KBM-7 (cell line): ENCODE results near the gene MOXD1.
A peak's percentile ranks its signal among the peaks of the same experiment; 100 is the strongest.
"Not testable (repeated sequence)": the region's sequence is repeated elsewhere in the genome, so short reads cannot be mapped to it uniquely, and the experiment has no call there.

Experiments
- DNase-seq: peaks from one replicate; pipeline ENCODE4 v3.0.0-alpha.2; 2015
- in situ Hi-C: fragments of 300-500 bp; cut with MboI; formaldehyde crosslinking; loops from 2 replicates; pipeline ENCODE4 v1.14.3; 2020; ENCODE audit warnings: low sequenced_read_pairs, low pct_unique_long_range_greater_than_20kb, mixed read lengths

MOXD1 gene

DNA sequence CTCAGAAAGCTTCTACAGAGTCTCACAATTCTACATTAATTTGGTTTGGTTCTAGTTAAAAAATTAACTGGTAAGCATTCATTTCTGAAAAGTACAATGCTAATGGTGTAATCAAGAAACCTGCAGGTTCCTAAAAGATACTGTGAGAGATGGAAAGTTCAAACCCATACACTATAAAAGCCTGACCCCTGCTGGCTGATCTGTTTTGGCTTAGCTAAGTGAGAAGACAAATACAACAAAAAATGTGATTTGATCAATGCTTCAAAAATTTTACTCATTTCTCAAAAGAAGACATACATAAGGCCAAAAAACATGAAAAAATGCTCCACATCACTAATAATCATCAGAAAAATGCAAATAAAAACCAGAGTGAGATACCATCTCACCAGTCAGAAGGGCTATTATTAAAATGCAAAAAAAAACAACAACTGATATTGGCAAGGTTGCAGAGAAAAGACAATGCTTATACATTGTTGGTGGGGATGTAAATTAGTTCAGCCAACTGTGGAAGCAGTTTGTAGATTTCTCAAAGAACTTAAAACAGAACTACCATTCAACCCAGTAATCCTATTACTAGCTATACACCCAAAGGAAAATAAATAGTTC is 102.8 kb downstream of the MOXD1 start:
- in situ Hi-C loops: loop anchor here (25.0 kb wide), 1 partner anchor 189 kb away; no protein-coding TSS in a partner anchor
- DNase-seq: peak; percentile 52

DNA sequence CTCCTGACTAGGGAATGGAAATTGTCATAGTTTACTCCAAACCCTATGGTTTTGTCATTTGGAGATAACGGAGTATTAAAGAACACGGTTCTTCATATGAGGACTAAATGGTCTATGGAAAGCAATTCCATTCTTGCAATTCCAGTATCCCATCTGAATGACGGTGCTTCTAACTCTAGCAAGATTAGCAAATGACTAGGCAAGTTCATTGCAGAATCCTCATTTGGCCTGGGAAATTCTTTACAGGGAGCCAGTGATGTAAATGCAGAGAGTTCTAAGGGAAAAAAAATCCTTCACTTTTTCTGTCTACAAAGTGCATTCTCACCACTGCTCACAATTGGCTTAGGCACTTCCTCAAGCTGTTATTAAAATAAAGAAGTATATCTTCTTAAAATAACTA is 111.5 kb downstream of the MOXD1 start:
- in situ Hi-C loops: loop anchor here (25.0 kb wide), 1 partner anchor 198 kb away; no protein-coding TSS in a partner anchor
- DNase-seq: no peak

DNA sequence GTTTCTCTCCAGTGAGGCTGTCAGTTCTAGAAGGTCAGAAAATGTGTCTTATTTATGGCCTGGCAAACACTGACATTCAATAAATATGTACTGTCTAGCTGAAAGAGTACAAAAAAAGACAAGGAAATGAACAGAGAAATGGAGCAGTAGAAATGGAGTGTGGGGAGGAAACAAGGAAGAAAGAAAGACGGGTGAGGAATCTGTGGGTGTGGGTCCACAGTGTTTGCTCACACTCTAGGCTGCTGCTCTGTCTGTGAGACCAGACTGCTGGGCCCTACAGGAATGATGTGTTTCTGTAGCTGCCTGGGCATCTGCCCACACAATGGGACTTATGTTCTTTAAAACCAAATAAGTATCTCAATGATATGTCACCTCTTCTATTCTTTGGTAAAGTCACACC is 114.2 kb downstream of the MOXD1 start:
- DNase-seq: no peak
- in situ Hi-C loops: loop anchor here (25.0 kb wide), 1 partner anchor 200 kb away; no protein-coding TSS in a partner anchor

DNA sequence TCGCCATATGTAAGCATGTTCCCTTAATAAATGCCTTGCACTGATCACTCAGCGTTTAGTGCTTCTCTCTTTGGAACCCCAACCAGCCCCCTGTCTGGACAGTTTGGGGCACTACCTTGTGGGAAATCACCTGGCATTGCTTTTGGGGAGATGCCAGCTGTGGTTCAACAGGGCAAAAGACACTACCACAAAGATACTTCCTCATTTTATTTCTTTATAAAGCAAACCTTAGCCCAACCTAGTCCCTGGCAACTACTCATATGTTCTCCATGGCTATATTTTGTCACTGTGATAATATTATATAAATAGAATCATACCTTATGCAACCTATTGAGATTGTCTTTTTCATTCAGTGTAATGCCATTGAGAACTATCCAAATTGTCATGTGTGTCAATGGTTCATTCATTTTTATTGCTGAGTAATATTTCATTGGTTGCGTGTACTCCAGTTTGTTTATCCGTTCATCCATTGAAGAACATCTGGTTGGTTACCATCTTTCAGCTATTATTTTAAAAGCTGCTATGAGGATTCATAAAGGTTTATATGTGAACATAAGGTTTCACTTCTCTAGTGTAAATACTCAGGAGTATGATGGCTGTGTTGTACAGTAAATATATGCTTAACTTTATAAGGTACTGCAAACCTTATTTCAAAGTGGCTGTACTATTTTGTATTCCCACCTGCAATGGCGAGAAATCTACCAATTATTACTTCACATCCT is 114.8 kb downstream of the MOXD1 start:
- peak; percentile 5 for DNase-seq
- in situ Hi-C loops: loop anchor here (25.0 kb wide), 1 partner anchor 201 kb away; no protein-coding TSS in a partner anchor

DNA sequence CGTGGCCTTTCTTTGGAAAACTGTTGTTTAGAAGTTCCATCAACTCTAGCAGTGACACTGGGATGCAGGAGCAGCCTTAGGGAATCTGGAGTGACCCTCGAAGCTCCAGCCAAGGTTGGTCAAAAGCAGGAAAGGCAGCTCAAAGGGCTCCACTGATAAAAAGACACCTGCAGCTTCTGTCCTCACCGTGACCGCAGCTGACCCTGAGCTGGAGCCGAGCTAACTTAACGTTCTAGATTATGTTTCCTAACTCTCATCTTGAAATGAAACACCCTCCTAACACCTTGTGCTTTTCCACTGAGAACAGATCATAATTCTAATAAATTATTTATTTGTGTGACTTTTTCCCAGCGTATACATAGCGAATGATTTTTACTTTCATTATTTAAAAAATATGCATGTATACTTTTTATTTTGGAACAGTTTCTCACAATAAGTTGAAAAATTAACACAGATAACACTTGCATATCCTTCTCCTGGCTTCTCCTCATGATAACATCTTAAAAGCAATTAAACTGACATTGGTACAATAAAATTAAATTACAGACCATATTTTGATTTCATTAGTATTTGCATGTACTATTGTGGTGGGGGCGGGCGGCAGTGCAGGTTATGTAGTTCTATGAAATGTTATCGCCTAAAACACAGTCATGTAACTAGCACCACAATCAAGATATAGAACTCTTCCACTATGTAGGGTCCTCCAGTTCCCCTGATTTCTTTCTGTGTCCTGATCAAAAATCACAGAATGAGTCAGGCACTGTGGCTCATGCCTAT is 116.1 kb downstream of the MOXD1 start:
- no peak for DNase-seq
- in situ Hi-C loops: loop anchor here (25.0 kb wide), 1 partner anchor 202 kb away; no protein-coding TSS in a partner anchor

DNA sequence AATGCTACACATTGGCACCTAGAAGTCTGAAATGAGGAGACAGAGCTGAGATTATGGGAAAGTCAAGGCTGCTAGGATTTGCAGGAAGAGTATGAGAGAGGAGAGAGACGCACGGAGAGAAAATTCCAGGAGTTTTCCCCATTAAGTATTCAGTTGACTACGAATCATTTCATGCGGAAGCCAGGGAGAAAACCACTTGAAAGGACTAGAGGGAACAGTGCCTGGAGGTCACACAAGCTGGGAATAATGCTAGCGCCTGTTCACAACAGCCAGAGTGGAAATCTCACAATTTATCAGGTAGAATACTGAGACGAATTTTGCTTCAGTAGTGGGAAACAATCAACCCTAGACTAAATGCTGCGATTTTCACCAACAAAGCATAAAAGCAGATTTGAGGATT is 118.6 kb downstream of the MOXD1 start:
- in situ Hi-C loops: loop anchor here (25.0 kb wide), 1 partner anchor 205 kb away; no protein-coding TSS in a partner anchor
- DNase-seq: no peak

DNA sequence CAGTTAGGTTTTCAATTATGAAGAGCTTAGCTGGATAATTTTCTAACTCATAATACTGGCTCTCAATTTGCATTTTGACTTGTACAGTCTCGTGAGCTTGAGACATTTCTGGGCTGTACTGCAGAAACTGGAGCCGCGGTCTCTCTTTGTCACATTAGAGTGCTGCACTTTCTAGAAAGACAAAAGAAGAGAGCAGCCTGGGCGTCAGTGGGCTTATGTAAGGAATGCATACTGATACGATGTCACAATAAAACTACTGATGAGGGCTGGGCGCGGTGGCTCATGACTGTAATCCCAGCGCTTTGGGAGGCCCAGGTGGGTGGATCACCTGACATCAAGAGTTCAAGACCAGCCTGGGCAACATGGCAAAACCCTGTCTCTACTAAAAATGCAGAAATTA is 120.8 kb downstream of the MOXD1 start:
- in situ Hi-C loops: loop anchor here (25.0 kb wide), 1 partner anchor 207 kb away; no protein-coding TSS in a partner anchor
- DNase-seq: no peak

DNA sequence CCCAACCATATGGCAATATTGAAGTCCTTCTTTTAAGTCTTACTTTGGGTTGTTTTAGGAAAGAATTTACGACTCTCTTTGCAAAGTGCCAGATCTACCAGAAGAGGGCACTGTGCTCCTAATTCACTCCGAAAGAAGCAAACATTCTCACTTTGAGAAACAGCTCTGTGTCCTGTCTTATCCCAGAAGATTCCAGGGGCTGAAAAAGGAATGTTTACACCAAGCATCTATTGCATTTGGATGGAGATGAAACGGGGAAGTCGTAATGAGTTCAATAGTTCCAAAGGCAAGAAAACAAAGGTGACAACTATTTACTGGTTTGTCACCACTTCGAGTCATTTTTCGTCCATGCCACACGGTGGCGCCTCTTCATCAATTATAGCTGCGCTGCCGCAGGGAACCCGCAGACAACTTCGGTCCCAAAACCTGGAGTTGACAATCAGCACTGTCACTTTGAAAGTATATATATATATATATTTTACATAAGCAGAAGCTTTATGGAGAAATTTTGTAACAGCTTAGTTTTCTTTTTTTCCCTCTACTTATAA is 121.6 kb downstream of the MOXD1 start:
- DNase-seq: peak; percentile 83
- in situ Hi-C loops: loop anchor here (25.0 kb wide), 1 partner anchor 208 kb away; no protein-coding TSS in a partner anchor

DNA sequence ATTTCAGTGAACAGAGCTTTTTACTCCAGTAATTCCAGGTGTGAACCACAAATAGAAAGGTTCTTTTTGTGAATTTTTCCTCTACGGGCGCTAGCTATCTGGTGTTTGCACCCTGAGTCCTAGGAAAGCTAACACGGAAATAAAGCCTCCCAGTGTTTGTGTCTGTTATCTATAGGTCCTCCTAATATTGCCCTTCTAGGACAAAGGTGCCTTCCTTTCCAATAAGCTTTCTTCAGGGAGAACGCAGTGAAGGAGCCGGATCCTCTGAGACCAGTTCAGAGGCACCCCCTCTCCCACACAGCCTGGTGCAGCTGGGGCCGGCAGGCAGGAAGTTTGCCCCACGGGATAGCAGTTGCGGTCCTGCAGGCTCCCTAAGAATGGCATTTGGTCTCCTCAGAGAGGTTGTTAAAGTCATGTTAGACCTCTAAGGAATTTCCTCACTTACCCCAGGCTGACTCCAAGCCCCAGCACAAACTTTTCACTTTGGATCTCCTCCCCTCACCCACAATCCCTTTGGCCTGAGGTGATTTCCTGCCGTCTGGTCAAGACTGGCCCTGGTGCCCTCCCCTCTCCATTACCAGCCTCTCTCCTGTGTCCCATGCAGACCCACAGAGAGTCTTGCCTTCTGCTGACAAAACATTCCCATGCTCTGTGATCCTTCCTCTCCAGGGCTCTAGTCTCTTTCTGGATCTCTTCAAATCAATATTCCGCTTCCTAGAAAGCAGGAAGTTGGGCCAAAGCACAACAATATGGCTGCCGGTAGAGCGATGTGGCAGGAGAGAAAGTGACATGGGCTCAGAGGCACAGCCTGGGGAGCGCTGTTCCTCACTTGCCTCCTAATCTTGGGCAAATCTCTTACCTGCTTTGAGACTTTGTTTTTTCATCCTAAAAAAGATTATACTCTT is 126.0 kb downstream of the MOXD1 start:
- no peak for DNase-seq
- in situ Hi-C loops: loop anchor here (25.0 kb wide), 1 partner anchor 212 kb away; no protein-coding TSS in a partner anchor

DNA sequence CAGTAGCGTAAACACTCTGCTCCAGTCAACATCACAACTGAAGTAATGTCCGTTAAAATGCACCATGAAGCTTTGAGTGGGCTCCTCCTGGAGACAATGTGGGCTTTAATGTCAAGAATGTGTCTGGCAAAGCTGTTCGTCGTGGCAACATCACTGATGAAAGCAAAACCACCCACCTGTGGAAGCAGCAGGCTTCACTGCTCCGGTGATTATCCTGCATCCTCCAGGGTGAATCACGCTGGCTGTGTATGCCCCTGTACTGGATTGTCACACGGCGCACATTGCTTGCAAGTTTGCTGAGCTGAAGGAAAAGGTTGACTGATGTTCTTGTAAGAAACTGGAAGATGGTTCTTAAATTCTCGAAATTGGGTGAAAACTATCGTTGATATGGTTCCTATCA is 128.5 kb downstream of the MOXD1 start:
- in situ Hi-C loops: no loop called here
- DNase-seq: no peak

DNA sequence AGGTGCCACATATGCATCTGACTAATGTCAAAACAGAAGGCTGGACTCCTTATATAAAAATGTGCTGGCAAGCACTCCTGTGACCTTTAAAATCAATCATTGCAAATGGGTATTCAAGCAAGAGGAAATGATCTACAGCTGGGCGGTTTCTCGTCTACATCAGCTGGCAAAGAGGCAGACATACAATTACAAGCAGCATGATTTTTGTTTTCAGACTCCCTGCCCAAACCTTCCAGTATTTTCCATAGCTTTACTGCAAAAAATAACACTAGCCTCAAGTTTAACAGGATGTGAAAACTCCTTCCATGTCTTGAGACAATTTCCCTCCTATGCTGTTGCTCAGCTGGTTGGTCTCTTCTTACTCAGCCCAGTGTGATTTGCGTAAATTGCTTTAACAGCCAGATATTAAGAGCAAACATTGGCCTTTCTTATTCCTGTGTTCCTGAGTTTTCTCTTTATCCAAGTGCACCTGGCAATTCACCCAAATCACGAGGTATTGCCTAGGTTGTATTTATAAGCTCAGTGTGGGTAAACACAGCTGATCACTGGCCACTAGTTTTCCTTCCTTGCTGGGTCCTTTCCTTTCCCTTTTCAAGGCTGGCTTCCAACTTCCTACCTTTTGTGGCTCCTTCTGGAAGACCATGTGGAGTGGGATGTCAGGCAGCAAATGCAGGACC is 130.4 kb downstream of the MOXD1 start:
- DNase-seq: no peak
- in situ Hi-C loops: no loop called here

DNA sequence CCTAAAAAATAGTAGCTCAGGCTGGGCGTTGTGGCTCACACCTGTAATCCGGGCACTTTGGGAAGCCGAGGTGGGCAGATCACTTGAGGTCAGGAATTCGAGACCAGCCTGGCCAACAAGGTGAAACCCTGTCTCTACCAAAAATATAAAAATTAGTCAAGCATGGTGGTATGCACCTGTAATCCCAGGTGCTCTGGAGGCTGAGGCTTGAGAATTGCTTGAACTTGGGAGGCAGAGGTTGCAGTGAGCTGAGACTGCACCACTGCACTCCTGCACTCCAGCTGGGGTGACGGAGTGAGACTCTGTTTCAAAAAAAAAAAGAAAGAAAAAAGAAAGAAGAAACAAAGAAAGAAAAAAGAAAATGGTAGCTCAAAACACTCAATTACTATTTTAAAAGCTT is 132.6 kb downstream of the MOXD1 start:
- in situ Hi-C loops, DNase-seq: not testable (repeated sequence)

DNA sequence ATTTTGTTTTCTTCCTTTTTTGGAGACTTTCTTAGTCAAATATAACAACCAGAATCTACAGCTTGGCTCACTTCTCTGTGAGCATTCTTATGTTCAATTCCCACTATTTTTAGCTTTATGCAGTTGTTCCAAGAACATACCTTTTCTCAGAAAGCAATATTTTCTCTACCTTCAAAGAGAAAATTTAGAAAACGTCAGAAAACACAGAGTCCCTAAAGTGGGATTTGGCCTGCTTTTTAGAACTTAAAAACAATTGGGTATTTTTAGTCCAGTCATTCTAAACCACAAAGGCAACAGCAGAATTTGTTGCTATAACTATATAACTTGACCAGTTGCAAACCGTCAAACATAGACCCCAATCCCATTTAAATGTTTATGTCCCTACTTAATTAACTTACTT is 133.1 kb downstream of the MOXD1 start:
- in situ Hi-C loops: no loop called here

DNA sequence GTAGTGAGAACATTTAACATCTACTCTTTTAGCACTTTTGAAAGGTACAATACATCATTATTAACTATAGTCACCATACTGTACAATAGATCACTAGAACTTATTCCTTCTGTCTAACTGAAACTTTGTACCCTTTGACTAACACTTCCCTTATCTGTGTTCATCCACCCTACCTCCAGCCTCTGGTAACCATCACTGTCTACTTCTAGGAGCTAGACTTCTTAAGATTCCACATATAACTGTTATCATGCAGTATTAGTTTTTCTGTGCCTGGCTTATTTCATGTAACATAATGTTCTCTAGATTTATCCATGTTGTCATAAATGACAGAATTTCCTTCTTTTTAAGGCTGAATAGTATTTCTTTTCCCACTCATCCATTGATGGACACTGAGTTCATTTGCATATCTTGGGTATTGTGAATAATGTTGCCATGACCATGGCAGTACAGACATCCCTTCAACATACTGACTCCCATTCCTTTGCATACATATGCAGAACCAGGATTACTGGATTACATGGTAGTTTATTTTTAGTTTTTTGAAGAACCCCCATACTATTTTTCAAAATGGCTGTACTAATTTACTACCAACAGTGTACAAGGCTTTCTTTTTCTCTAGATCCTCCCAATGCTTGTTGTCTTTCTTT is 135.7 kb downstream of the MOXD1 start:
- in situ Hi-C loops: no loop called here

More for the DNA sequence above, 133.1 kb downstream of the MOXD1 start:
- DNase-seq: no peak

DNA sequence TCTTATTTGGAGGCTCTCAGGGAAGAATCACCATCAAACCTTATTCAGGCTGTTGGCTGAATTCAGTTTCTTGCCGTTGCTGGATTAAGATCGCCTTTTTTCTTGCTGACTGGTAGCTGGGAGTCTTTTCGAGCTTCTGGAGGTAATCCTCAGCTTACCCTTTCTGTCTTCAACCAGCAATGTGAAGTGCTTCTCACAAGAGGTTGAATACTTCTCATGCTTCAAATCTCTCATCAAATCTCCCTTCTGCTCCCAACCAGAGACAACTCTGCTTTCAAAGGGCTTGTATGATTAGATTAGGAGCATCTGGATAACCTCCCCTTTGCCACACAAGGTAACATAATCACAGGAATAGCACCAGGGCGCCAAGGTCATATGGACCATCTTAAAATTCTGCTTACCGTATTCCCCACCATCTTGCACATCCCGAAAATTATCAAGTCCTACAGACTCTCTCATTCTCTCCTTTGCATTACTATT is 137.2 kb downstream of the MOXD1 start:
- in situ Hi-C loops: no loop called here
- no peak for DNase-seq

More for the DNA sequence above, 135.7 kb downstream of the MOXD1 start:
- DNase-seq: no peak

DNA sequence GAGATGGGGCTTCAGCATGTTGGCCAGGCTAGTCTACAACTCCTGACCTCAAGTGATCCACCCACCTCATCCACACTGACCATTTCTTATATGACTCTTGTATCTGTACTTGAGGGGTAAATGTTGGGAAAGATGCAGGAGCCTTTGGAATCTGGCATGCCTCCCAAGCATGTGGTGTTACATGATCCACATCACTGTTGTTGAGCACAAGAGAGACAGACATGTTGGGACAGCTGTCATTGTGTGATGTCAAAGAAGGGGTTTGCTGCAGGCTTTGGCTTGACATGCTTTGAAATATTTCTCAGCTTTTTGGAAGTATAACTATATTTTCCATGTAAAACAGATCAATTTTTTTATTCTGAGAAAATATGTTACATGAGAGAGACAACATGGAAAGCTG is 139.9 kb downstream of the MOXD1 start:
- in situ Hi-C loops: no loop called here
- DNase-seq: no peak

DNA sequence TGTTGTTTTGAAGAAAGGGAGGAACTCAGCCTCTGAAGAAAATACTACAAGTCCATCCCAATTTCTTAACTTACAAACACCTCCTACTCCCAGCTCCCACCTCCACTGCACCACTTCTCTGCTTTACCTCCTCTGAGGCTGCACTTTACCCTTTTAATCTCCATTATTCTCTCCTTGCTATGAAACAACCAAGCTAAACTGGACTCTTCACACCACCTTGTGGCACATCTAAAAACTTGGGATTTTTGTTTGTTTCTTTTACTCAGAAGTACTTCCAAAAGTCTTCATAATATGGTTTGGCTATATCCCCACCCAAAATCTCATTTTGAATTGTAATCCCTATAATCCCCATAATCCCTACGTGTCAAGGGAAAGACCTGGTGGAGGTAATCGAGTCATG is 142.2 kb downstream of the MOXD1 start:
- in situ Hi-C loops: no loop called here
- no peak for DNase-seq
